Cardiac fibroblast (primary cell): ENCODE results near the gene MUL1.

ENCODE experiments used
- DNase-seq, 2 donors: peaks; one replicate each; pipeline versions ENCODE4 v3.0.0 to v3.0.0-alpha.2; 2010; ENCODE audit warnings: low read depth in 2 of 2
- H3K4me3 ChIP-seq, 2 donors: replicated peaks in 1 of 2; 1 replicate in 1 of 2; 2 replicates in 1 of 2; pipeline ENCODE4 v1.5.1; 2011; ENCODE audit warnings: low read depth in 2 of 2, low read length in 2 of 2, mild to moderate bottlenecking in 2 of 2, moderate library complexity in 1 of 2
- CTCF ChIP-seq: IDR thresholded peaks from one replicate; pipeline ENCODE4 v1.5.1; 2011; ENCODE audit warnings: low read depth, mild to moderate bottlenecking, low read length, inconsistent platforms

The MUL1 gene

GRCh38 chr1:20507564-20508410 lies at the start of gene MUL1:
Gene MUL1 (minus strand): TSS chr1:20508151. CDS start chr1:20508024, 127 bp downstream.
- TF ChIP-seq CTCF: no peak
- DNase-seq: peak; percentile 93
- H3K4me3 ChIP-seq: peak within 1 kb of the TSS; percentile 98 to 99

- no peak for TF ChIP-seq CTCF
- no peak overlapping the region for H3K4me3 ChIP-seq
- no peak for DNase-seq
Measured at GRCh38 chr1:20555758-20556120, 47.8 kb upstream of the MUL1 start.

GRCh38 chr1:20555025-20555757 lies 47.2 kb upstream of the MUL1 start:
- no peak for TF ChIP-seq CTCF
- DNase-seq: peak; percentile 21 to 61
- no peak overlapping the region for H3K4me3 ChIP-seq

GRCh38 chr1:20552728-20553445 lies 44.9 kb upstream of the MUL1 start:
- peak overlapping the region; percentile 24 to 35 for H3K4me3 ChIP-seq
- DNase-seq: peak; percentile 35 to 45
- TF ChIP-seq CTCF: no peak

- TF ChIP-seq CTCF: no peak
- DNase-seq: peak; percentile 29 to 56
- H3K4me3 ChIP-seq: peak within 1 kb of the TSS; percentile 24 to 35
Measured at GRCh38 chr1:20551945-20552727, 44.2 kb upstream of the MUL1 start, which contains the start of gene FAM43B. Gene FAM43B (plus strand): TSS chr1:20552573. CDS start chr1:20552974, 401 bp downstream.

GRCh38 chr1:20551161-20551560 lies 43.2 kb upstream of the MUL1 start:
- peak in 1 of 2 donors; percentile 39 for DNase-seq
- TF ChIP-seq CTCF: no peak
- H3K4me3 ChIP-seq: no peak overlapping the region
